Measurements from ENCODE around the gene CPOX. TPM values are rescaled to one million over a fixed set of nuclear protein-coding genes. Genes with fewer than 3 reads are reported as not detected.

The CPOX gene
- total RNA-seq, 1 experiment from 2014 or later: 28.3 TPM

GRCh38 chr3:98583766-98584165, 9.6 kb downstream of the CPOX start:
- no peak for DNase-seq
- Histone ChIP-seq H3K36me3 (peaks cover 41% of the 10 kb centered on the region), H3K4me1 (no peaks in the 10 kb centered on the region), H3K27ac (no peak overlapping the region), H3K4me3 (no peak overlapping the region), H3K27me3 (no peaks in the 10 kb centered on the region), H3K9me3 (replicated peaks) (no peaks in the 10 kb centered on the region)

DNA sequence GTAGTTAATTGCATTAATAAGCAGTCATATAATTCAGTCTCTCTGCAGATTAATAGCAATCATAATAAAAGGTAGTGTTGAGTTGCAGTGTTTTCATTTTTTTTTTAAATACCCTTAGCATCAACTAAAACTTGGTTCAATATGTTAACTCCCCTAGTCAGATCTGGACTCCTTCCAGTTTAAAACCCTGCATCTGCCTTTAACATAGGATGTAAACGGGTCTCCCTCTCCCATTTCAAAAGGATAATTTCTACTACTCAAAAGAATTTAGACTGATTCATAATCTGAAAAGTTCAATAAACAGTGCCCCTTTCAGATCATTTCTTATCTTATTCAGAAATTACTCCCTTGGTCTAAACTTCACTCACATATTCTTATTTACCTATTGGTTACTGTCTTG, 11.4 kb downstream of the CPOX start:
- H3K27ac ChIP-seq: no peak overlapping the region
- H3K4me3 ChIP-seq: no peak overlapping the region
- H3K36me3 ChIP-seq: peaks cover 41% of the 10 kb centered on the region
- H3K4me1 ChIP-seq: no peaks in the 10 kb centered on the region
- DNase-seq: no peak
- no peaks in the 10 kb centered on the region for H3K27me3 ChIP-seq
- no peaks in the 10 kb centered on the region for H3K9me3 ChIP-seq (replicated peaks)

DNA sequence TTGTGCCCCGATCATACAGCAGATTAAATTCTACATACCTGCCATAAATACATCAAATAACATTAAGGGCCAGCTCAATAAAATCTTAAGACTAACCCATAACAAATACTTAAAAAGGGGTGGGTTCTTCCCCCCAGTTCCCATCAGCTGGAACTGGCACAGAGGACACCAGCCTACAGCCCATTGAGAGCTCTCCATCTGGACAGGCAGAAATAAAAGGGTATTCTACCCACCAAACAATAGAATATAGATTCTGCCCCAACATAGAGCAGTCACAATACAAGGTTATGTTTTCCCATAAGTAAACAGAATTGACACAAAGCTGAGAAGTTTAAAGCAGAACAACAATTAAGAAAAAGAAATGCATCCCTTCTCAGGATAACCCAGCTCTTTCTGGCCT, 11.9 kb downstream of the CPOX start:
- Histone ChIP-seq H3K4me1 (no peaks in the 10 kb centered on the region), H3K27me3 (no peaks in the 10 kb centered on the region), H3K36me3 (peaks cover 41% of the 10 kb centered on the region), H3K4me3 (no peak overlapping the region), H3K27ac (no peak overlapping the region), H3K9me3 (replicated peaks) (no peaks in the 10 kb centered on the region)
- DNase-seq: no peak

DNA sequence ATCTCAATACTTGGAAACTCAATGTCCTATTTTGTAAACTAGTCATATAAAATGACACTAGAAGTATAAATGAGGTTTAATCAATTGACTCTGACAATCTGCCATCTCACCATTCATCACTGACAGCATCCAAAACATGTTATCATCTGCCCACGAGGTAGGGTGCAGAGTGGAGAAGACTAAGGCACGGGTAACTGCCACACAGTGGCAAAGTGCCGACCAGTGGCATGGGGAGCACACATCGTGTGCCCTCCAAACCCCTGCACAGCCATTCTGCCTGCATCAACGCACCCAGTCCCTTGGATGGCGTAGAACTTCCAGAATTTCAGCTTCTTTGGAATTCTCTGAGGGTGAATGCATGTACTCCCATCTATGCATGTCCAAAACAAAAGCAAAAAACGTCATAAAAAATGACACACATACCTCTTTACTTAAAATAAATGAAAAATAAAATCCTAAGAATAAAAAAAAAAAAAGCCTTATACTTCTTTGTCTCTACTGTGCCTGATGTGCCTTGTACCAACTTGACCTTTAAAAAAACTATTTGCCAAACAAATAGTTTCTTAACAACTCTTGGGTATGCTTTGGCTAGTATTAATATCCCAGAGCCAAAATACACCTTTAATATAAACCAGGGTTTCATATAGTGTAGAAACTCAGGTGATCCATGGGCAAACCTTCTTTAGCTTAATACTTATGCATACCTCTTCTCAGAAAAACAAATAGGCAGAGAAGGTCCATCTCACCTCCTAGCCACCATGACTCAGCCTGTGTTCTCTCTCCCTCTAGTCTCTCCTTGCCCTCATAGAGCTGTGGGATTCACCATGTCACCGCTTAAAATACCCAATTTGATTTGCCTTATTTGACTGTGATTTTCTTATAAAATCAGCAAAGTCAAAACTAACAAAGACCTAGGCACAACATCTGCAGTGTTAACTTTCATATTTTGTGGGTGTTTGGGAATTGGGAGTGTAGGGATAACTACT, 12.7 kb downstream of the CPOX start:
- no peak for DNase-seq

GRCh38 chr3:98577178-98577895, 16.1 kb downstream of the CPOX start:
- H3K9me3 ChIP-seq (replicated peaks): no peaks in the 10 kb centered on the region
- no peak for DNase-seq

More for the DNA sequence above, 12.7 kb downstream of the CPOX start:
- Histone ChIP-seq H3K27me3 (no peaks in the 10 kb centered on the region), H3K4me3 (no peak overlapping the region), H3K36me3 (peaks cover 36% of the 10 kb centered on the region), H3K27ac (no peak overlapping the region), H3K9me3 (replicated peaks) (no peaks in the 10 kb centered on the region), H3K4me1 (no peaks in the 10 kb centered on the region)

DNA sequence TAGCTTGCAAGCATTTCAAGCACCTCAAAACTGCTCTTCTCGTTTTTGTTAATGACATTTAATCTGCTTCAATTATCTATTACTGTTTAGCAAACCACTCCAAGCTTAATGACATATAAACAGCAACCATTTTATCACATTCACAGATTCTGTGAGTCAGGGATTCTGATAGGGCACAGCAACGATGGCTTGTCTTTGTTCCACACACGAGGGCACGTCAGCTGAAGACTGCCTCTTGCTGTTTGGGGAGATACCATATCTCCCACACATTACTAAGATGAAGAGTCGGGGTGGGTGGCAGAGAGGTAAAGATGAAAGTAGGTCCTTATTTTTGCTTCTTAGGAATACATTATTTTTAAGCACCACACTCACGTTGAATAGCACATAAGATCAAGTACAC, 19.3 kb downstream of the CPOX start:
- H3K9me3 ChIP-seq (replicated peaks): no peaks in the 10 kb centered on the region
- DNase-seq: no peak
- peaks cover 13% of the 10 kb centered on the region; the same call in 1 of the 2 replicates for H3K36me3 ChIP-seq
- H3K27ac ChIP-seq: no peak overlapping the region
- H3K27me3 ChIP-seq: no peaks in the 10 kb centered on the region
- no peak overlapping the region for H3K4me3 ChIP-seq
- H3K4me1 ChIP-seq: 0 out of 2 replicates have a peak, but pooled peaks cover 3% of the 10 kb centered on the region

More at GRCh38 chr3:98577178-98577895, 16.1 kb downstream of the CPOX start:
- peaks cover 29% of the 10 kb centered on the region for H3K36me3 ChIP-seq
- no peak overlapping the region for H3K4me3 ChIP-seq
- H3K27ac ChIP-seq: no peak overlapping the region
- H3K27me3 ChIP-seq: no peaks in the 10 kb centered on the region
- H3K4me1 ChIP-seq: 0 out of 2 replicates have a peak, but pooled peaks cover 3% of the 10 kb centered on the region

GRCh38 chr3:98573181-98573728, 20.2 kb downstream of the CPOX start:
- DNase-seq: peak in 1 of 2 experiments; percentile 60
- H3K9me3 ChIP-seq (replicated peaks): no peaks in the 10 kb centered on the region
- H3K27ac ChIP-seq: no peak overlapping the region

GRCh38 chr3:98568402-98568801, 25.0 kb downstream of the CPOX start:
- no peaks in the 10 kb centered on the region for H3K36me3 ChIP-seq
- no peaks in the 10 kb centered on the region for H3K27me3 ChIP-seq
- H3K4me3 ChIP-seq: no peak overlapping the region
- 0 out of 2 replicates have a peak, but pooled peaks cover 3% of the 10 kb centered on the region for H3K4me1 ChIP-seq
- H3K27ac ChIP-seq: no peak overlapping the region
- DNase-seq: no peak
- H3K9me3 ChIP-seq (replicated peaks): no peaks in the 10 kb centered on the region

More at GRCh38 chr3:98573181-98573728, 20.2 kb downstream of the CPOX start:
- H3K36me3 ChIP-seq: peaks cover 7% of the 10 kb centered on the region; the same call in 1 of the 2 replicates
- no peaks in the 10 kb centered on the region for H3K27me3 ChIP-seq
- no peak overlapping the region for H3K4me3 ChIP-seq
- H3K4me1 ChIP-seq: 0 out of 2 replicates have a peak, but pooled peaks cover 3% of the 10 kb centered on the region

DNA sequence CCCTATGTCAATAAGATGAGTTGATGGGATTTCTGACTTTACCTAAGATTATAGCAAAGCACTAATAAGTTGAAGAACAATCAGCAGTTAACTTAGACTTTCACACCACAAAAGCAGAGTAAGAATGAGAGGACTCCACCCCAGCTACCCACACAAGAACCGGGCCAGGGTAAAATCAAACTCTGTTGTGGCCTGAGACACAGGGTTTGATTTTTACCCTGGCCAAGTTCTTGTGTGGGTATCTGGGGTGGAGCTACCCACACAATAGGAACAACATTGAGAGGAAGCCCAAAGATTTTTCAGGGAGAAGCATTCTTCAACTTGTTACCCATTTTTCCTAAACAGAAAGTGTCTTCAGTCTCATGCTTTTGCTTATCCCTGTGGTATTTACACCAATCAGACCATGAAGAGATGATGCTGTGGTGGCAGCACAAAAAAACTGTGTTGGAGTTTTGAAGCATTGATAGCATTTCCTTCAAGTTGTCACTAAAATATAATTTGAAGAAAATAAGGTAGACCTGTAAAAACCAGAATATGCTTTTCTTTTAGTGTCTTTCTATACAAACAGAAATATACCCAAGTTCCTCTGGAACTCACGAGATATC, 25.6 kb downstream of the CPOX start:
- DNase-seq: no peak
- H3K27ac ChIP-seq: no peak overlapping the region
- no peaks in the 10 kb centered on the region for H3K27me3 ChIP-seq
- no peaks in the 10 kb centered on the region for H3K9me3 ChIP-seq (replicated peaks)
- H3K4me3 ChIP-seq: no peak overlapping the region
- H3K36me3 ChIP-seq: no peaks in the 10 kb centered on the region
- no peaks in the 10 kb centered on the region for H3K4me1 ChIP-seq

- Histone ChIP-seq H3K27ac (no peak overlapping the region), H3K27me3 (no peaks in the 10 kb centered on the region), H3K9me3 (replicated peaks) (no peaks in the 10 kb centered on the region), H3K4me3 (no peak overlapping the region), H3K36me3 (no peaks in the 10 kb centered on the region), H3K4me1 (no peaks in the 10 kb centered on the region)
- DNase-seq: no peak
Observed at GRCh38 chr3:98565843-98566242, 27.6 kb downstream of the CPOX start.

- Histone ChIP-seq H3K9me3 (replicated peaks) (no peaks in the 10 kb centered on the region), H3K4me1 (no peaks in the 10 kb centered on the region), H3K36me3 (no peaks in the 10 kb centered on the region), H3K4me3 (no peak overlapping the region), H3K27me3 (no peaks in the 10 kb centered on the region), H3K27ac (no peak overlapping the region)
- no peak for DNase-seq
Observed at GRCh38 chr3:98565237-98565643, 28.2 kb downstream of the CPOX start.

GRCh38 chr3:98564282-98565005, 29.0 kb downstream of the CPOX start:
- Histone ChIP-seq H3K27me3 (no peaks in the 10 kb centered on the region), H3K27ac (no peak overlapping the region), H3K36me3 (no peaks in the 10 kb centered on the region), H3K4me3 (no peak overlapping the region), H3K4me1 (no peaks in the 10 kb centered on the region), H3K9me3 (replicated peaks) (no peaks in the 10 kb centered on the region)
- DNase-seq: no peak

DNA sequence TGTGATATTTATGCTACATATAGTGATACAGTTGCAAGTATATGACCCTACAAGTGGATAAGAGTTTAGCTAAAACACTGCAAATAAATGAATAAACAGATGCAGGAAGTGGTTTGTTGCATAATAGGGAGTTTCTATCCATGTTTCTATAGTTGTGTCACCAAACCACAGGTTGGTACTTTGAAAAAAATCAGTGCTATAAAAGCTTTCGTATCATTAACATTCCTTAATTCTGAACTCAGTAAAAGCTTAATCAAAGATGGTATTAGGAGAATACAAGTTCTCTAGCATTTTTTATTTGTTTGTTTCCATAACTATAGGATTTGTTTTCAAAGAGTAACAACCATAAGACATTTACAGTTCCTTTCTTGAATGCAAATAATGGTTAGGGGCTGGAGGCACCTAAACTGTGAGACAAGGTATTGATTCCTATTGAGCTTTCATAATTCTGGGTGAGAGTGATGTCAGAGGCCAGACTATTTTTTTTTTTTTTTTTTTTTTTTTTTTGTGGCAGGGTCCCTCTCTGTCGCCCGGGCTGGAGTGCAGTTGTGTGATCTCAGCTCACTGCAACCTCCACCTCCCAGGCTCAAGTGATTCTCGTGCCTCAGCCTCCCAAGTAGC, 29.6 kb downstream of the CPOX start:
- no peaks in the 10 kb centered on the region for H3K4me1 ChIP-seq
- no peak overlapping the region for H3K4me3 ChIP-seq
- DNase-seq: no peak
- H3K27ac ChIP-seq: no peak overlapping the region
- H3K9me3 ChIP-seq (replicated peaks): no peaks in the 10 kb centered on the region
- H3K27me3 ChIP-seq: no peaks in the 10 kb centered on the region
- H3K36me3 ChIP-seq: no peaks in the 10 kb centered on the region
